Uterus (tissue), 2 donors: ENCODE measurements around the gene NHP2.

Experiments
- POLR2A ChIP-seq, 2 donors: fragments of 450-650 bp; IDR thresholded peaks; one replicate each; pipeline ENCODE4 v1.6.1; 2016; ENCODE audit warnings: antibody characterized with exemption in 2 of 2, mild to moderate bottlenecking in 1 of 2, moderate library complexity in 1 of 2
- TF ChIP-seq, protein P1 (sequence below), 4 experiments: fragments of 200-600 bp in 2 of 4; fragments of 450-650 bp in 2 of 4; sonication (generic) in 2 of 4; IDR thresholded peaks; one replicate each; pipeline ENCODE4 v1.5.1; 2016 to 2019; ENCODE audit warnings: antibody characterized with exemption in 4 of 4, mild to moderate bottlenecking in 2 of 4, moderate library complexity in 1 of 4

DNA sequence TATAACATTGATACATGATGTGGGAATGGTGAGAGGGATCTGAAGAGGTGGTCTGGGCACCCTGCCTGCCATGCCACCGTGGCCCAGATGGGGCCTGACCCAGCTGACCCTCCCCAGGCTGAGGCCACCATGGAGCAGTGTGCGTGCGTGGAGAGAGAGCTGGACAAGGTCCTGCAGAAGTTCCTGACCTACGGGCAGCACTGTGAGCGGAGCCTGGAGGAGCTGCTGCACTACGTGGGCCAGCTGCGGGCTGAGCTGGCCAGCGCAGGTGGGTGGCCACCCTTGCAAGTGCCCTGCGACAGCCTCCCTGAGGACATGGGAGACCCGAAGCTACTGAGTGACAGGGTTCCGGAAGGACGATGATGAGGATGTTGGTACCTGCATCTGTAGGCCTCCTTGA, 15.7 kb downstream of the NHP2 start:
- TF ChIP-seq, protein P1, sequence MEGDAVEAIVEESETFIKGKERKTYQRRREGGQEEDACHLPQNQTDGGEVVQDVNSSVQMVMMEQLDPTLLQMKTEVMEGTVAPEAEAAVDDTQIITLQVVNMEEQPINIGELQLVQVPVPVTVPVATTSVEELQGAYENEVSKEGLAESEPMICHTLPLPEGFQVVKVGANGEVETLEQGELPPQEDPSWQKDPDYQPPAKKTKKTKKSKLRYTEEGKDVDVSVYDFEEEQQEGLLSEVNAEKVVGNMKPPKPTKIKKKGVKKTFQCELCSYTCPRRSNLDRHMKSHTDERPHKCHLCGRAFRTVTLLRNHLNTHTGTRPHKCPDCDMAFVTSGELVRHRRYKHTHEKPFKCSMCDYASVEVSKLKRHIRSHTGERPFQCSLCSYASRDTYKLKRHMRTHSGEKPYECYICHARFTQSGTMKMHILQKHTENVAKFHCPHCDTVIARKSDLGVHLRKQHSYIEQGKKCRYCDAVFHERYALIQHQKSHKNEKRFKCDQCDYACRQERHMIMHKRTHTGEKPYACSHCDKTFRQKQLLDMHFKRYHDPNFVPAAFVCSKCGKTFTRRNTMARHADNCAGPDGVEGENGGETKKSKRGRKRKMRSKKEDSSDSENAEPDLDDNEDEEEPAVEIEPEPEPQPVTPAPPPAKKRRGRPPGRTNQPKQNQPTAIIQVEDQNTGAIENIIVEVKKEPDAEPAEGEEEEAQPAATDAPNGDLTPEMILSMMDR (IDR thresholded peaks at IDR 0.05): no peak
- TF ChIP-seq POLR2A (IDR thresholded peaks at IDR 0.05): no peak
